Measurements from ENCODE around the gene TTC39C.
A peak's percentile ranks its signal among the peaks of the same experiment; 100 is the strongest.

Gene TTC39C

GRCh38 chr18:24115628-24116027 lies 101.1 kb downstream of the TTC39C start:
- no peak overlapping the region for H3K4me3 Mint-ChIP-seq
- intact Hi-C loops (cut with micrococcal nuclease), result loop anchor here (5.0 kb wide), 2 partner anchors 98 to 493 kb away; no protein-coding TSS in a partner anchor

GRCh38 chr18:24118750-24119577 lies 104.4 kb downstream of the TTC39C start:
- Mint-ChIP-seq H3K27me3 (no peaks in the 10 kb centered on the region), H3K4me1 (ENCODE audit: low read depth) (peaks cover 10% of the 10 kb centered on the region), H3K27ac (no peak overlapping the region), H3K4me3 (no peak overlapping the region), H3K36me3 (ENCODE audit: low read depth) (peaks cover 67% of the 10 kb centered on the region), H3K9me3 (no peaks in the 10 kb centered on the region)
- intact Hi-C loops (cut with micrococcal nuclease), result loop anchor here (1.0 to 5.0 kb wide), 3 partner anchors 102 to 497 kb away; no protein-coding TSS in a partner anchor

More at GRCh38 chr18:24115628-24116027, 101.1 kb downstream of the TTC39C start:
- no peaks in the 10 kb centered on the region for H3K27me3 Mint-ChIP-seq
- no peaks in the 10 kb centered on the region for H3K9me3 Mint-ChIP-seq
- peak overlapping the region; percentile 73 for H3K27ac Mint-ChIP-seq
- H3K4me1 Mint-ChIP-seq (ENCODE audit: low read depth), result peaks cover 10% of the 10 kb centered on the region
- peaks cover 60% of the 10 kb centered on the region for H3K36me3 Mint-ChIP-seq (ENCODE audit: low read depth)

- Mint-ChIP-seq H3K36me3 (ENCODE audit: low read depth) (peaks cover 65% of the 10 kb centered on the region), H3K9me3 (no peaks in the 10 kb centered on the region), H3K27me3 (no peaks in the 10 kb centered on the region), H3K4me3 (no peak overlapping the region), H3K27ac (no peak overlapping the region), H3K4me1 (ENCODE audit: low read depth) (peaks cover under 1% of the 10 kb centered on the region)
- intact Hi-C loops (cut with micrococcal nuclease), result loop anchor here (10.0 kb wide), 1 partner anchor 296 kb away; no protein-coding TSS in a partner anchor
Measured at GRCh38 chr18:24120676-24121075, 106.1 kb downstream of the TTC39C start.

- H3K27ac Mint-ChIP-seq, result no peak overlapping the region
- H3K9me3 Mint-ChIP-seq, result no peaks in the 10 kb centered on the region
- no peaks in the 10 kb centered on the region for H3K4me1 Mint-ChIP-seq (ENCODE audit: low read depth)
- no peak overlapping the region for H3K4me3 Mint-ChIP-seq
- H3K36me3 Mint-ChIP-seq (ENCODE audit: low read depth), result peaks cover 69% of the 10 kb centered on the region
- intact Hi-C loops (cut with micrococcal nuclease), result loop anchor here (10.0 kb wide), 1 partner anchor 297 kb away; no protein-coding TSS in a partner anchor
- H3K27me3 Mint-ChIP-seq, result no peaks in the 10 kb centered on the region
Measured at GRCh38 chr18:24121625-24122024, 107.1 kb downstream of the TTC39C start.

GRCh38 chr18:24126155-24126961 lies 111.8 kb downstream of the TTC39C start:
- Mint-ChIP-seq H3K4me3 (no peak overlapping the region), H3K27ac (no peak overlapping the region), H3K36me3 (ENCODE audit: low read depth) (peaks cover 60% of the 10 kb centered on the region), H3K4me1 (ENCODE audit: low read depth) (no peaks in the 10 kb centered on the region), H3K9me3 (no peaks in the 10 kb centered on the region), H3K27me3 (no peaks in the 10 kb centered on the region)
- intact Hi-C loops (cut with micrococcal nuclease), result loop anchor here (10.0 kb wide), 1 partner anchor 302 kb away; no protein-coding TSS in a partner anchor

- peaks cover 57% of the 10 kb centered on the region for H3K36me3 Mint-ChIP-seq (ENCODE audit: low read depth)
- H3K27ac Mint-ChIP-seq, result no peak overlapping the region
- H3K4me1 Mint-ChIP-seq (ENCODE audit: low read depth), result no peaks in the 10 kb centered on the region
Measured at GRCh38 chr18:24127735-24128134, 113.2 kb downstream of the TTC39C start.

GRCh38 chr18:24128700-24129099 lies 114.1 kb downstream of the TTC39C start:
- Mint-ChIP-seq H3K27ac (no peak overlapping the region), H3K4me1 (ENCODE audit: low read depth) (no peaks in the 10 kb centered on the region), H3K4me3 (no peak overlapping the region), H3K27me3 (no peaks in the 10 kb centered on the region), H3K9me3 (no peaks in the 10 kb centered on the region), H3K36me3 (ENCODE audit: low read depth) (peaks cover 57% of the 10 kb centered on the region)
- intact Hi-C loops (cut with micrococcal nuclease), result loop anchor here (10.0 kb wide), 1 partner anchor 304 kb away; no protein-coding TSS in a partner anchor

More at GRCh38 chr18:24127735-24128134, 113.2 kb downstream of the TTC39C start:
- H3K27me3 Mint-ChIP-seq, result no peaks in the 10 kb centered on the region
- no peak overlapping the region for H3K4me3 Mint-ChIP-seq
- intact Hi-C loops (cut with micrococcal nuclease), result loop anchor here (10.0 kb wide), 1 partner anchor 303 kb away; no protein-coding TSS in a partner anchor
- H3K9me3 Mint-ChIP-seq, result no peaks in the 10 kb centered on the region

GRCh38 chr18:24130494-24130893 lies 115.9 kb downstream of the TTC39C start:
- Mint-ChIP-seq H3K4me1 (ENCODE audit: low read depth) (no peaks in the 10 kb centered on the region), H3K36me3 (ENCODE audit: low read depth) (peaks cover 48% of the 10 kb centered on the region), H3K27me3 (no peaks in the 10 kb centered on the region), H3K9me3 (no peaks in the 10 kb centered on the region), H3K27ac (no peak overlapping the region), H3K4me3 (no peak overlapping the region)
- intact Hi-C loops (cut with micrococcal nuclease), result no loop called here

GRCh38 chr18:24136967-24137373 lies 122.4 kb downstream of the TTC39C start:
- Mint-ChIP-seq H3K27me3 (peaks cover 14% of the 10 kb centered on the region), H3K9me3 (no peaks in the 10 kb centered on the region), H3K4me3 (no peak overlapping the region), H3K27ac (no peak overlapping the region), H3K4me1 (ENCODE audit: low read depth) (peaks cover 15% of the 10 kb centered on the region), H3K36me3 (ENCODE audit: low read depth) (peaks cover 6% of the 10 kb centered on the region)
- intact Hi-C loops (cut with micrococcal nuclease), result no loop called here

- Mint-ChIP-seq H3K4me3 (peak overlapping the region; percentile 90), H3K4me1 (ENCODE audit: low read depth) (peaks cover 15% of the 10 kb centered on the region), H3K27me3 (peaks cover 14% of the 10 kb centered on the region), H3K27ac (peak overlapping the region; percentile 93), H3K36me3 (ENCODE audit: low read depth) (no peaks in the 10 kb centered on the region), H3K9me3 (no peaks in the 10 kb centered on the region)
- intact Hi-C loops (cut with micrococcal nuclease), result no loop called here
Measured at GRCh38 chr18:24138409-24138788, 123.8 kb downstream of the TTC39C start.

GRCh38 chr18:24138789-24139616 lies 124.4 kb downstream of the TTC39C start, which contains the start of gene CABYR:
TSS of gene CABYR (plus strand) at chr18:24139062. CDS start at chr18:24143115, 4,053 bp downstream.
- Mint-ChIP-seq H3K27ac (peak within 1 kb of the TSS; percentile 93), H3K4me1 (ENCODE audit: low read depth) (peaks cover 15% of the 10 kb centered on the region), H3K9me3 (no peaks in the 10 kb centered on the region), H3K27me3 (peaks cover 14% of the 10 kb centered on the region), H3K4me3 (peak within 1 kb of the TSS; percentile 90), H3K36me3 (ENCODE audit: low read depth) (no peaks in the 10 kb centered on the region)
- intact Hi-C loops (cut with micrococcal nuclease), result no loop called here

GRCh38 chr18:24140697-24141096 lies 126.1 kb downstream of the TTC39C start:
- Mint-ChIP-seq H3K27me3 (peaks cover 14% of the 10 kb centered on the region), H3K9me3 (no peaks in the 10 kb centered on the region), H3K36me3 (ENCODE audit: low read depth) (no peaks in the 10 kb centered on the region), H3K4me1 (ENCODE audit: low read depth) (peaks cover 15% of the 10 kb centered on the region), H3K4me3 (no peak overlapping the region), H3K27ac (no peak overlapping the region)
- intact Hi-C loops (cut with micrococcal nuclease), result no loop called here

GRCh38 chr18:24142376-24142775 lies 127.8 kb downstream of the TTC39C start:
- peaks cover 14% of the 10 kb centered on the region for H3K27me3 Mint-ChIP-seq
- H3K4me1 Mint-ChIP-seq (ENCODE audit: low read depth), result peaks cover 15% of the 10 kb centered on the region
- H3K36me3 Mint-ChIP-seq (ENCODE audit: low read depth), result no peaks in the 10 kb centered on the region
- intact Hi-C loops (cut with micrococcal nuclease), result no loop called here
- no peaks in the 10 kb centered on the region for H3K9me3 Mint-ChIP-seq
- no peak overlapping the region for H3K27ac Mint-ChIP-seq
- no peak overlapping the region for H3K4me3 Mint-ChIP-seq
